HFF-Myc (cell line): ENCODE measurements around the gene EPC1.

Experiments used
- DNase-seq: peaks from one replicate; pipeline ENCODE4 v3.0.0-alpha.2; 2011; ENCODE audit warnings: low read depth; ENCODE audit errors: extremely low read depth
- H3K4me3 ChIP-seq: replicated peaks from 2 replicates; pipeline ENCODE4 v1.5.1; 2011; ENCODE audit warnings: low read depth, mild to moderate bottlenecking, control low read depth, low read length
- TF ChIP-seq, protein P1 (sequence below): IDR thresholded peaks from 2 replicates; pipeline ENCODE4 v1.5.1; 2012; ENCODE audit warnings: mild to moderate bottlenecking, low read depth, low read length, control low read depth; ENCODE audit errors: missing control alignments

Gene EPC1

DNA sequence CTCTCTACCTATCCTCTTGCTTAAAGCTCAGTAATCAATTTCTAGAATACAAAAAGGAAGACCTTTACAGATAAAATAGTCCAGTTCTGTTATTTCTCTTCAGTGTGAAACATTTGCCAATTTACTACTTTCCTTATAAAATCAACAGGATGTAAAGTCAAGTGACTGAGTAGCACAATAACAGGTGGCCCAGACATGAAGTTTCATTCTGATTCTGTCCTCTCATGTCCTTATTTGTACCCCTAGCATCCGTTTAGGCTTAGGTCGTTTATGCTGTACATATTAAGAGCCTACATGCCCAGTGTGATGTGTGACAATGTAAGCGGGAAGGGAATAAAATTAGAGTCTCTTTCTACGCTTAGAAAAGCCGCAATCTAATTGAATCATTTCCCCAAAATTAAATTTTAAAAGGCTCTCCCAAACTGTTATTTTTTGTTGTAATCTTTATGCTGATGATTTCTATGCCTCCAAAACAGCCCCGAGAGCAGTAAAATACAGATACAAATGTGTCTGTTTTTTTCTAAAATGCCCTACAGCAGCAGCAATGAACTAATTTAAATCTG, 29.1 kb downstream of the EPC1 start:
- no peak for DNase-seq
- no peak overlapping the region for H3K4me3 ChIP-seq
- TF ChIP-seq, protein P1, sequence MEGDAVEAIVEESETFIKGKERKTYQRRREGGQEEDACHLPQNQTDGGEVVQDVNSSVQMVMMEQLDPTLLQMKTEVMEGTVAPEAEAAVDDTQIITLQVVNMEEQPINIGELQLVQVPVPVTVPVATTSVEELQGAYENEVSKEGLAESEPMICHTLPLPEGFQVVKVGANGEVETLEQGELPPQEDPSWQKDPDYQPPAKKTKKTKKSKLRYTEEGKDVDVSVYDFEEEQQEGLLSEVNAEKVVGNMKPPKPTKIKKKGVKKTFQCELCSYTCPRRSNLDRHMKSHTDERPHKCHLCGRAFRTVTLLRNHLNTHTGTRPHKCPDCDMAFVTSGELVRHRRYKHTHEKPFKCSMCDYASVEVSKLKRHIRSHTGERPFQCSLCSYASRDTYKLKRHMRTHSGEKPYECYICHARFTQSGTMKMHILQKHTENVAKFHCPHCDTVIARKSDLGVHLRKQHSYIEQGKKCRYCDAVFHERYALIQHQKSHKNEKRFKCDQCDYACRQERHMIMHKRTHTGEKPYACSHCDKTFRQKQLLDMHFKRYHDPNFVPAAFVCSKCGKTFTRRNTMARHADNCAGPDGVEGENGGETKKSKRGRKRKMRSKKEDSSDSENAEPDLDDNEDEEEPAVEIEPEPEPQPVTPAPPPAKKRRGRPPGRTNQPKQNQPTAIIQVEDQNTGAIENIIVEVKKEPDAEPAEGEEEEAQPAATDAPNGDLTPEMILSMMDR, result no peak

- no peak for DNase-seq
Measured at GRCh38 chr10:32315424-32315823, 31.5 kb downstream of the EPC1 start.

DNA sequence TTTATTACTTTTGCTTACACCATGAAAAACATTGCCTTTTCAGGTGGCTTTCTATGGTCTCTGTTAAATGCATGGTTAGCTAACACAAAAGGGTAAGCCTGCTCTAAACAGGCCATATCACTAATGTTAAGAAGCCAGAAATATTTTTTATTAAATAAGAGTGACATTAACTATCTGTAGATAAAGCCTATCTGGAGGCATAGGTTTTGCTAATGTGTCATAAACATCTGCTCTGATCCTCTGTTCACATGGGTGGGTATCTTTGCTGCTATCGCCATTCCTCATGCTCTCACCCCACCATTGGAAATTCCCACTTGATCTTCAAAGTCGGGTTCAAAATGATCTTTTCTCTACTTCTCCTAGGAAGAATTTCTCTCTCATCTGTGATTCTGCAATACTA, 32.4 kb downstream of the EPC1 start:
- no peak for DNase-seq
- TF ChIP-seq, protein P1, result no peak
- H3K4me3 ChIP-seq, result no peak overlapping the region

More at GRCh38 chr10:32315424-32315823, 31.5 kb downstream of the EPC1 start:
- TF ChIP-seq, protein P1, result no peak
- H3K4me3 ChIP-seq, result no peak overlapping the region

- DNase-seq, result no peak
- H3K4me3 ChIP-seq, result no peak overlapping the region
- TF ChIP-seq, protein P1, result no peak
Measured at GRCh38 chr10:32308027-32308603, 38.8 kb downstream of the EPC1 start.

GRCh38 chr10:32307609-32308008, 39.3 kb downstream of the EPC1 start:
- no peak overlapping the region for H3K4me3 ChIP-seq
- no peak for DNase-seq
- TF ChIP-seq, protein P1, result no peak

- no peak overlapping the region for H3K4me3 ChIP-seq
- no peak for DNase-seq
- TF ChIP-seq, protein P1, result no peak
Measured at GRCh38 chr10:32299354-32299980, 47.5 kb downstream of the EPC1 start.
